GM18526 (cell line): ENCODE results near the gene MALRD1.

Source experiments
- POLR2A ChIP-seq: IDR thresholded peaks from 3 replicates; pipeline ENCODE4 v1.6.1; 2011; ENCODE audit not compliant: insufficient read length; ENCODE audit errors: extremely low read depth

The MALRD1 gene

GRCh38 chr10:19652750-19653149 is 604.1 kb downstream of the MALRD1 start:
- no peak for TF ChIP-seq POLR2A

- TF ChIP-seq POLR2A: no peak
These were observed 605.3 kb downstream of the MALRD1 start for GRCh38 chr10:19653931-19654330.

- no peak for TF ChIP-seq POLR2A
These were observed 606.0 kb downstream of the MALRD1 start for GRCh38 chr10:19654576-19654975.

DNA sequence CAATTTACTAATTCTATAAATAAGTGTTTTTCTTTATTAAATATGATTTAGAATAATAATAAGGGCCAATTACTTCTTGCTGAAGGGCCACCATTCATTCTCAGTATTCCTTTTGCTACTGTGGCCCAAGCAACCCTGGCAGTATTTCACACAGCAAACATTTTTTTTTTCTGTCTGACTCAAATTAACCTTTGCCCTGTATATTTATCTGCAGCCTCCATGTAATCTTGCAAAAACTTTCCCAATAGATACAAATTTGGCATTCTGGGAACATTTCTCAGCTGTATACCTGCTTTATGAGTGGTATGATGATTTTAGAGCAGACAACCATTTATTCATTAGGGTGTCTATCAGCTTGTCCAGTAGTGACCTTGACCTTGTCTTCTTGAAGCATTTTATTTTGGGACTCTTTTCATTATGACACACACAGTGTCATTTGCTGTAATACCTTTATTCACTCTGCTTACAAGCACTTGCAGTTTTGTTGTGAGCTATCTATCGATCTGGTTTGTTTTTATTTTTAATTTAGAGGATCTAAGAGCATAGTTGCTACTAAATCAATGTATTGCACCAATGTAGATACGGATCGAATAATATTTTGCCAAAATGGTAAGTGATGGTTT is 607.9 kb downstream of the MALRD1 start:
- no peak for TF ChIP-seq POLR2A

- no peak for TF ChIP-seq POLR2A
These were observed 609.5 kb downstream of the MALRD1 start for GRCh38 chr10:19658131-19658530.

DNA sequence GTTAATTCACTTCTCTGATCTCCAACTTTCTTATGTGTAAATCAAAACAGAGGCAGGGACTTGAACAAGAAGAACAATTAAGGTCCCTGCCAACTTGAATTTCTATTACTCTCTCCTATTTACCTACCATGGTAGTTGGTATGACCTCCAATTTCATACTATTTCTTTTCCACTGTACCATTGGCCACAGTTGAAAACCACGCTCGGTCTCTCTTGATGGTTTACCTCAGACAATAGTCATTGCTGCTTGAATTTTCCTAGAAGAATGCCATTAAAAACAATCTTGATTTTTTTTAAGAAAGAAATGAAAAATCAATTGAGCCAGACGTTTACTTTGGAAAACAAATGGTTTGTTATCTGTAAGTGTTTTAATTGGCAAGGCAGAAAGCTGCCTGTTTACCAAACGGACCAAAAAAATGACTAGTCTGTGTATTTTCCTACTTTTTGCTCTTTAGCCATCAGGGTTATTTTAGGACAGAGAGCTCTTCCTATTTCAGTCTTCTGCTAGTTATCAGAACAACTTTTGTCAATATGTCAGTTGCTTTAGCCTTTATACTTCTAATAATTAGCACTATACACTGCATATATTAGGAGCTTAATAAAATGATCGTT is 610.1 kb downstream of the MALRD1 start:
- TF ChIP-seq POLR2A: no peak

GRCh38 chr10:19659920-19660655 is 611.5 kb downstream of the MALRD1 start:
- no peak for TF ChIP-seq POLR2A

DNA sequence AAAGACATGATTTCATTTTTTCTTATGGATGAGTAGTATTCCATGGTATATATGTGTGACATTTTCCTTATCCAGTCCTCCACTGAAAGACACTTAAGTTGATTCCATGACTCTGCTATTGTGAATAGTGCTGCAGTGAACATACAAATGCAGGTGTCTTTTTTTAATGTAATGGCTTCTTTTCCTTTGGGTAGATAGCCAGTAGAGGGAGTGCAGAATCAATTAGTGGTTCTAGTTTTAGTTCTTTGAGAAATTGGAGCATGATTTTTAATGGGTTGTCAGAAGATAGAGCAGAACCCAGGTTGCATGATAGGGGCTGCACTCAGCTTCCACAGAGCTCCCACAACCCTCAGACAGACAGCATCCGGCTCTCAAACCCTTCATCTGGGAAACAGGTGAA is 614.7 kb downstream of the MALRD1 start:
- no peak for TF ChIP-seq POLR2A

- TF ChIP-seq POLR2A: no peak
These were observed 619.5 kb downstream of the MALRD1 start for GRCh38 chr10:19668116-19668515.

DNA sequence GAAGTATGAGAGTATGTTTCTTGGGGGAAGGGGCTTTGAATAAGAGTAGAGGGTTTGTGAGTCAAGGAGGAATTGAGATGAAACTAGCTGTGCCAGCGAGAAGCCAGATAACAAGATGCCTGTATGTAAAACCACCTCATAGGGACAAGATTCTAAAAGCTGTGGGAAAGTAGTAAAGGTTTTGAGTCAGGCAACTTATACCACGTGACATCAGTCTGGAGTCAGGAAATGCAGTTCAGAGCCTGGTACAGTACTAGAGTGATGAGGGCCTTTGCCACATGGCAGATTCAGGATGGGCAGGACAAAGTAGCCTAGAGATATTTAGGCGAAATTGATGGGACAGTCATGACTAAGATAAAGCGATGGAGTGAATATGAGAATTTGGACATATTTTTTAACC is 627.5 kb downstream of the MALRD1 start:
- no peak for TF ChIP-seq POLR2A

DNA sequence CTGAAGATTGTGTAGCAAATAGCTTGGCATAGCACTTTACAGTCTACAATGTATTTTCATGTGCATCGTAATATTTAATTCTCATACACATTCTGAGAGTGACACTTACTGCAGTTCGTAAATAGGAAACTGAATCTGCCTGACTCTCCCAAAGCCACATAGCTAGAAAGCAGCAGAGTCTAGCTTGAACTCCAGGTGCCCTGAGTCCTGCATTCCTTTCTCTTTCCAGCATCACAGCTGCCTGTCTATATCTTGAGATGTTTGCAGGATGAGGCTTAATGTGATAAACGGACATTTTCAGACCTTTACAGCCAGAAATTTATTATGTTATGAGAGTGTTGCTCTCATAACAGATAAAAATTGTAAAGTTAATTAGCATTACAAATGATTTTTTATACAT is 634.8 kb downstream of the MALRD1 start:
- no peak for TF ChIP-seq POLR2A

- TF ChIP-seq POLR2A: no peak
These were observed 635.4 kb downstream of the MALRD1 start for GRCh38 chr10:19683960-19684359.

DNA sequence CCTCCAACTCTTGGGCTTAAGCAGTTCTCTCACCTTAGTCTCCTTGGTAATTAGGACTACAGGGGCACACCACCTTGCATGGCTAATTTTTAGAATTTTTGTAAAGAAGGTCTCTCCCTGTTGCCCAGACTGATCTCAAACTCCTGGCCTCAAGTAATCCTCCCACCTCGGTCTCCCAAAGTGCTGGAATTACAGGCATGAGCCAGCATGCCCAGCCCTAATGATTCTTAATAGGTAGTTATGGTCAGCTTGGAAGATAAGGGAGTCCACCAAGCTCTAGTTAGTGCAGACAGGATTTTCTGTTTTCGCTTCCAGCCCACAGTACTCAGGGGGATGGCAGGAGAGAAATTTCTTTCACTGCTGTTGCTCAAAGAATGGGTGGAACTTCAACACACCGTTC is 639.7 kb downstream of the MALRD1 start:
- no peak for TF ChIP-seq POLR2A

- TF ChIP-seq POLR2A: no peak
These were observed 640.6 kb downstream of the MALRD1 start for GRCh38 chr10:19689231-19689630.

GRCh38 chr10:19699299-19699698 is 650.7 kb downstream of the MALRD1 start:
- TF ChIP-seq POLR2A: no peak

DNA sequence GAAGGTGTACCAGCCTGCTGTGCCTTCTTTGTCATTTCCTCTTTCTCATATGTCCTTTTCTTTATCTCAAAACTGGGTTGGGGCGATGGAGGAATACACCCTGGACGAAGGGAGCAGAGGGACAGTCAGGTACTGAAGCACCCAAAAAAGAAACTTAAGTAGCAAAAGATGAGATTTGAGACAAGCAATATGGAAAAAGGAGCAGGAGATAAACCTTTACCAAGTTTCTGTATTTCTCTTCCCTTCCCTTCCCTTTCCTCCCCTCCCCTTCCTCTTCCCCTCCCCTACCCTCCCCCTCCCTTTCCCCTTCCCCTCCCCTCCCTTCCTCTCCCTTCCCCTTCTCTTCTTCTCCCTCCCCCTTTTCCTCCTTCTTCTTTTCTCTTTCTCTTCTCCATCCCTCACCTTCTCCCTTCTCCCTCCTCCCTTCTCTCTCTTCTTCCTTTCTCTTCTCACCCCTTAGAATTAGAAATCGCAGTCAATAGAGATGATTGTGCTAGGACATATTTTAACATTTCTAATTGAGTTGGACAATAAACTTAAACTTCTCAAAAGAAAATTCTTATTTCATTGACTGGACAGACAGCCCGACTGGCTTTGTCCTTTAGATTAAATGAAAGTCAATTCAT is 652.9 kb downstream of the MALRD1 start:
- TF ChIP-seq POLR2A: no peak
